ENCODE measurements around the gene VPS11. TPM values are rescaled to one million over a fixed set of nuclear protein-coding genes. Genes with fewer than 3 reads are reported as not detected.

Gene VPS11
- total RNA-seq, 1 experiment from 2014 or later, result 20.2 TPM

DNA sequence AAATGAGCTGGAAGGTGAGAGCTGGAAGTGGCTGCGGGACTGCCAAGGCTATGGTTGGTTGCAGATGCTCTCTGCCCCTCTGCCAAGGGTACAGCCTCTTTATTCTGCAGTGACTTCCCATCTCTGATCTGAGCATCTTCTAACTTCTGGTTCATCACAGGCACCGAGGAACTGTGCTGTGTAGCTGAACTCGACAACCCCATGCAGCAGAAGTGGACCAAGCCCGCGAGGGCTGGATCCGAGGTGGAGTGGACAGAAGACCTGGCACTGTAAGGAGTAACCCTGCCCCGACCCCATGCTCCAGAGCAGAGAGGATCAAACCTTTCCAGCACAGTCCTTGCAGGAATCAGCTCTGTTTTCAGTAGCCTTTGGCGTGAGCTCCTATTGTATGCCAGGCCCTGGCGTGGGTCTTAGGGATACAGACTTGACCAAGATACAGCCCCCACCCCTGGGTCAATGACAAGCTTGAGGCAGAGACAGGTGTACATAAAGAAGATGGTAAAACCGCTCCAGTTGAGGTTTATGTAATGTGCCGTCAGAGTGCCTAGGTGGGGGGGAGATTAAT, 43.8 kb downstream of the VPS11 start (continued):
- TF ChIP-seq HMGA2 (CRISPR knock-in tag; IDR thresholded peaks at IDR 0.05) (no peak), SMAD4 (CRISPR knock-in tag; IDR thresholded peaks at IDR 0.05) (no peak)
- TF ChIP-seq, protein P1, sequence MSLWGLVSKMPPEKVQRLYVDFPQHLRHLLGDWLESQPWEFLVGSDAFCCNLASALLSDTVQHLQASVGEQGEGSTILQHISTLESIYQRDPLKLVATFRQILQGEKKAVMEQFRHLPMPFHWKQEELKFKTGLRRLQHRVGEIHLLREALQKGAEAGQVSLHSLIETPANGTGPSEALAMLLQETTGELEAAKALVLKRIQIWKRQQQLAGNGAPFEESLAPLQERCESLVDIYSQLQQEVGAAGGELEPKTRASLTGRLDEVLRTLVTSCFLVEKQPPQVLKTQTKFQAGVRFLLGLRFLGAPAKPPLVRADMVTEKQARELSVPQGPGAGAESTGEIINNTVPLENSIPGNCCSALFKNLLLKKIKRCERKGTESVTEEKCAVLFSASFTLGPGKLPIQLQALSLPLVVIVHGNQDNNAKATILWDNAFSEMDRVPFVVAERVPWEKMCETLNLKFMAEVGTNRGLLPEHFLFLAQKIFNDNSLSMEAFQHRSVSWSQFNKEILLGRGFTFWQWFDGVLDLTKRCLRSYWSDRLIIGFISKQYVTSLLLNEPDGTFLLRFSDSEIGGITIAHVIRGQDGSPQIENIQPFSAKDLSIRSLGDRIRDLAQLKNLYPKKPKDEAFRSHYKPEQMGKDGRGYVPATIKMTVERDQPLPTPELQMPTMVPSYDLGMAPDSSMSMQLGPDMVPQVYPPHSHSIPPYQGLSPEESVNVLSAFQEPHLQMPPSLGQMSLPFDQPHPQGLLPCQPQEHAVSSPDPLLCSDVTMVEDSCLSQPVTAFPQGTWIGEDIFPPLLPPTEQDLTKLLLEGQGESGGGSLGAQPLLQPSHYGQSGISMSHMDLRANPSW (CRISPR knock-in tag; conservative IDR thresholded peaks at IDR 0.05; ENCODE audit: low read depth), result no peak
- TF ChIP-seq, protein P2, sequence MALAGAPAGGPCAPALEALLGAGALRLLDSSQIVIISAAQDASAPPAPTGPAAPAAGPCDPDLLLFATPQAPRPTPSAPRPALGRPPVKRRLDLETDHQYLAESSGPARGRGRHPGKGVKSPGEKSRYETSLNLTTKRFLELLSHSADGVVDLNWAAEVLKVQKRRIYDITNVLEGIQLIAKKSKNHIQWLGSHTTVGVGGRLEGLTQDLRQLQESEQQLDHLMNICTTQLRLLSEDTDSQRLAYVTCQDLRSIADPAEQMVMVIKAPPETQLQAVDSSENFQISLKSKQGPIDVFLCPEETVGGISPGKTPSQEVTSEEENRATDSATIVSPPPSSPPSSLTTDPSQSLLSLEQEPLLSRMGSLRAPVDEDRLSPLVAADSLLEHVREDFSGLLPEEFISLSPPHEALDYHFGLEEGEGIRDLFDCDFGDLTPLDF (CRISPR knock-in tag; IDR thresholded peaks at IDR 0.05), result no peak

DNA sequence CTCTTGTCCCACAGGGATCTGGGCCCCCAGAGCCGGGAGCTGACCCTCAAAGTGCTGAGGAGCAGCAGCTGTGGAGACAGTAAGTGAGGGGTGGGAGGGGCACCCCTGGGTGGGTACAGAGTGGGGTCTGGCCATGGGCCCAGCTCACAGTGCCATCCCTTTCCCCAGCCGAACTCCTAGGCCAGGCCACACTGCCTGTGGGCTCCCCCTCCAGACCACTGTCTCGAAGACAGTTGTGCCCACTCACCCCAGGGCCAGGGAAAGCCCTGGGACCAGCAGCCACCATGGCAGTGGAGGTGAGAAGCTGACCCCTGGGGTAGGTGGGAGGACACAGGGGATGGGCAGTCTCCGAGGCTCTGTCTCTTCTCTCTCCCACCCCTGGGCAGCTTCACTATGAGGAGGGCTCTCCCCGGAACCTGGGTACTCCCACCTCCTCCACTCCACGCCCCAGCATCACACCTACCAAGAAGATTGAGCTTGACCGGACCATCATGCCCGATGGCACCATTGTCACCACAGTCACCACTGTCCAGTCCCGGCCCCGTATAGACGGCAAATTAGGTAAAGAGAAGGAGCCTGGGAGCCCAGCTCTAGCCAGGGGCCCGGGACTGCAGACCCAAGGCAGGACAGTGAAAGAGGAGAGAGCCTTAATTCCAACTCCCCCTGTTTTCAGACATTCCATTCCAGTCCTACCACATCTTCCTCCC, 44.8 kb downstream of the VPS11 start:
- H3K9me3 Mint-ChIP-seq, result no peaks in the 10 kb centered on the region
- TF ChIP-seq TEAD4 (CRISPR knock-in tag; IDR thresholded peaks at IDR 0.05) (no peak), PRRX2 (CRISPR knock-in tag; IDR thresholded peaks at IDR 0.05) (no peak), OVOL2 (CRISPR knock-in tag; IDR thresholded peaks at IDR 0.05; ENCODE audit: borderline replicate concordance) (no peak), SMAD4 (CRISPR knock-in tag; IDR thresholded peaks at IDR 0.05) (no peak), TP53 (CRISPR knock-in tag; IDR thresholded peaks at IDR 0.05) (no peak), ZNF416 (CRISPR knock-in tag; IDR thresholded peaks at IDR 0.05) (no peak), GABPB1 (CRISPR knock-in tag; IDR thresholded peaks at IDR 0.05) (no peak), ZNF263 (CRISPR knock-in tag; IDR thresholded peaks at IDR 0.05; ENCODE audit: low read depth) (no peak), RELA (CRISPR knock-in tag; IDR thresholded peaks at IDR 0.05; ENCODE audit: borderline replicate concordance) (no peak), EMX1 (CRISPR knock-in tag; IDR thresholded peaks at IDR 0.05) (no peak), CREM (CRISPR knock-in tag; IDR thresholded peaks at IDR 0.05) (no peak), ATF1 (CRISPR knock-in tag; IDR thresholded peaks at IDR 0.05) (no peak), JAZF1 (CRISPR knock-in tag; IDR thresholded peaks at IDR 0.05) (no peak), SOX15 (CRISPR knock-in tag; IDR thresholded peaks at IDR 0.05) (no peak), NFYB (CRISPR knock-in tag; conservative IDR thresholded peaks at IDR 0.05; ENCODE audit: low read depth) (no peak)
- TF ChIP-seq, protein P2 (CRISPR knock-in tag; IDR thresholded peaks at IDR 0.05), result no peak
- TF ChIP-seq, protein P3, sequence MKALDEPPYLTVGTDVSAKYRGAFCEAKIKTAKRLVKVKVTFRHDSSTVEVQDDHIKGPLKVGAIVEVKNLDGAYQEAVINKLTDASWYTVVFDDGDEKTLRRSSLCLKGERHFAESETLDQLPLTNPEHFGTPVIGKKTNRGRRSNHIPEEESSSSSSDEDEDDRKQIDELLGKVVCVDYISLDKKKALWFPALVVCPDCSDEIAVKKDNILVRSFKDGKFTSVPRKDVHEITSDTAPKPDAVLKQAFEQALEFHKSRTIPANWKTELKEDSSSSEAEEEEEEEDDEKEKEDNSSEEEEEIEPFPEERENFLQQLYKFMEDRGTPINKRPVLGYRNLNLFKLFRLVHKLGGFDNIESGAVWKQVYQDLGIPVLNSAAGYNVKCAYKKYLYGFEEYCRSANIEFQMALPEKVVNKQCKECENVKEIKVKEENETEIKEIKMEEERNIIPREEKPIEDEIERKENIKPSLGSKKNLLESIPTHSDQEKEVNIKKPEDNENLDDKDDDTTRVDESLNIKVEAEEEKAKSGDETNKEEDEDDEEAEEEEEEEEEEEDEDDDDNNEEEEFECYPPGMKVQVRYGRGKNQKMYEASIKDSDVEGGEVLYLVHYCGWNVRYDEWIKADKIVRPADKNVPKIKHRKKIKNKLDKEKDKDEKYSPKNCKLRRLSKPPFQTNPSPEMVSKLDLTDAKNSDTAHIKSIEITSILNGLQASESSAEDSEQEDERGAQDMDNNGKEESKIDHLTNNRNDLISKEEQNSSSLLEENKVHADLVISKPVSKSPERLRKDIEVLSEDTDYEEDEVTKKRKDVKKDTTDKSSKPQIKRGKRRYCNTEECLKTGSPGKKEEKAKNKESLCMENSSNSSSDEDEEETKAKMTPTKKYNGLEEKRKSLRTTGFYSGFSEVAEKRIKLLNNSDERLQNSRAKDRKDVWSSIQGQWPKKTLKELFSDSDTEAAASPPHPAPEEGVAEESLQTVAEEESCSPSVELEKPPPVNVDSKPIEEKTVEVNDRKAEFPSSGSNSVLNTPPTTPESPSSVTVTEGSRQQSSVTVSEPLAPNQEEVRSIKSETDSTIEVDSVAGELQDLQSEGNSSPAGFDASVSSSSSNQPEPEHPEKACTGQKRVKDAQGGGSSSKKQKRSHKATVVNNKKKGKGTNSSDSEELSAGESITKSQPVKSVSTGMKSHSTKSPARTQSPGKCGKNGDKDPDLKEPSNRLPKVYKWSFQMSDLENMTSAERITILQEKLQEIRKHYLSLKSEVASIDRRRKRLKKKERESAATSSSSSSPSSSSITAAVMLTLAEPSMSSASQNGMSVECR (CRISPR knock-in tag; IDR thresholded peaks at IDR 0.05; ENCODE audit: borderline replicate concordance), result no peak
- TF ChIP-seq, protein P4, sequence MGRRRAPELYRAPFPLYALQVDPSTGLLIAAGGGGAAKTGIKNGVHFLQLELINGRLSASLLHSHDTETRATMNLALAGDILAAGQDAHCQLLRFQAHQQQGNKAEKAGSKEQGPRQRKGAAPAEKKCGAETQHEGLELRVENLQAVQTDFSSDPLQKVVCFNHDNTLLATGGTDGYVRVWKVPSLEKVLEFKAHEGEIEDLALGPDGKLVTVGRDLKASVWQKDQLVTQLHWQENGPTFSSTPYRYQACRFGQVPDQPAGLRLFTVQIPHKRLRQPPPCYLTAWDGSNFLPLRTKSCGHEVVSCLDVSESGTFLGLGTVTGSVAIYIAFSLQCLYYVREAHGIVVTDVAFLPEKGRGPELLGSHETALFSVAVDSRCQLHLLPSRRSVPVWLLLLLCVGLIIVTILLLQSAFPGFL (CRISPR knock-in tag; IDR thresholded peaks at IDR 0.05; ENCODE audit: borderline replicate concordance), result no peak
- TF ChIP-seq, protein P5, sequence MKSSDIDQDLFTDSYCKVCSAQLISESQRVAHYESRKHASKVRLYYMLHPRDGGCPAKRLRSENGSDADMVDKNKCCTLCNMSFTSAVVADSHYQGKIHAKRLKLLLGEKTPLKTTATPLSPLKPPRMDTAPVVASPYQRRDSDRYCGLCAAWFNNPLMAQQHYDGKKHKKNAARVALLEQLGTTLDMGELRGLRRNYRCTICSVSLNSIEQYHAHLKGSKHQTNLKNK (CRISPR knock-in tag; IDR thresholded peaks at IDR 0.05), result no peak
- TF ChIP-seq, protein P6, sequence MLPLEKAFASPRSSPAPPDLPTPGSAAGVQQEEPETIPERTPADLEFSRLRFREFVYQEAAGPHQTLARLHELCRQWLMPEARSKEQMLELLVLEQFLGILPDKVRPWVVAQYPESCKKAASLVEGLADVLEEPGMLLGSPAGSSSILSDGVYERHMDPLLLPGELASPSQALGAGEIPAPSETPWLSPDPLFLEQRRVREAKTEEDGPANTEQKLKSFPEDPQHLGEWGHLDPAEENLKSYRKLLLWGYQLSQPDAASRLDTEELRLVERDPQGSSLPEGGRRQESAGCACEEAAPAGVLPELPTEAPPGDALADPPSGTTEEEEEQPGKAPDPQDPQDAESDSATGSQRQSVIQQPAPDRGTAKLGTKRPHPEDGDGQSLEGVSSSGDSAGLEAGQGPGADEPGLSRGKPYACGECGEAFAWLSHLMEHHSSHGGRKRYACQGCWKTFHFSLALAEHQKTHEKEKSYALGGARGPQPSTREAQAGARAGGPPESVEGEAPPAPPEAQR (CRISPR knock-in tag; IDR thresholded peaks at IDR 0.05), result no peak
- H3K27me3 Mint-ChIP-seq (ENCODE audit: low read depth), result peaks cover 18% of the 10 kb centered on the region
- no peak overlapping the region for H3K4me3 Mint-ChIP-seq
- DNase-seq (ENCODE audit: low spot score) (no peak), ATAC-seq (no peak)
- CTCF ChIA-PET, result interaction anchor here (0.8 to 1.4 kb wide), 2 partner anchors 9 to 10 kb away, joined by 3 to 4 read pairs; partner anchors contain the start of gene HINFP
- H3K27ac Mint-ChIP-seq, result no peak overlapping the region
- H3K4me1 Mint-ChIP-seq, result peaks cover 25% of the 10 kb centered on the region
- POLR2A ChIA-PET, result no interaction called here
- no peaks in the 10 kb centered on the region; the same call in 1 of the 2 replicates for H3K36me3 Mint-ChIP-seq

Measured in WTC11 (cell line).